Body of pancreas (tissue), 4 donors: ENCODE data around the gene NOB1. TPM values are rescaled to one million over a fixed set of nuclear protein-coding genes. Genes with fewer than 3 reads are reported as not detected.
A peak's percentile ranks its signal among the peaks of the same experiment; 100 is the strongest.

Experiments used
- ATAC-seq: fragments of 150-250 bp; one replicate; pipeline ENCODE4 v1.9.1; 2016
- DNase-seq, 4 donors: peaks; one replicate each; pipeline ENCODE4 v3.0.0-alpha.2; 2019
- H3K27ac ChIP-seq, 4 donors: fragments of 200-600 bp; sonication (generic); 1 replicate in 3 of 4; 2 replicates in 1 of 4; pipeline versions ENCODE4 v1.5.1 to v1.6.1; 2016 to 2019; ENCODE audit warnings: mild to moderate bottlenecking in 1 of 4, mixed read lengths in 1 of 4, moderate library complexity in 1 of 4
- H3K27me3 ChIP-seq, 2 donors: fragments of 200-600 bp; sonication (generic); one replicate each; pipeline ENCODE4 v1.6.0; 2016; ENCODE audit warnings: mild to moderate bottlenecking in 1 of 2
- H3K36me3 ChIP-seq, 2 donors: fragments of 200-600 bp; sonication (generic); replicated peaks in 1 of 2; 2 replicates each; pipeline ENCODE4 v1.5.1; 2016; ENCODE audit warnings: low read depth in 2 of 2; ENCODE audit not compliant: insufficient read depth in 1 of 2
- H3K4me1 ChIP-seq: fragments of 200-600 bp; sonication (generic); one replicate; pipeline ENCODE4 v1.6.0; 2016
- H3K4me3 ChIP-seq, 2 donors: fragments of 200-600 bp; sonication (generic); 1 replicate in 1 of 2; 2 replicates in 1 of 2; pipeline ENCODE4 v1.5.1; 2016 to 2019
- H3K9me3 ChIP-seq, 3 donors: fragments of 200-600 bp; sonication (generic); 1 replicate in 2 of 3; 2 replicates in 1 of 3; pipeline ENCODE4 v1.5.1; 2016
- POLR2A ChIP-seq, 3 donors: fragments of 450-650 bp; IDR thresholded peaks; one replicate each; pipeline ENCODE4 v1.6.1; 2016; ENCODE audit warnings: antibody characterized with exemption in 3 of 3, mild to moderate bottlenecking in 2 of 3
- WGBS, 2 donors: methylation state at CpG; one replicate each; pipeline ENCODE4 v1.1.5; 2017; 5-methylcytosine and 5-hydroxymethylcytosine counted together
- intact Hi-C: fragments of 100-400 bp; cut with DNase I; formaldehyde crosslinking; loops from one replicate; pipeline ENCODE4 v1.15.1; 2023
- total RNA-seq, 2 donors: library from RNA; depleted of rRNA; stranded (reverse); fragments of >200 nt; gene quantifications; one replicate each; pipeline ENCODE4 v1.1.0, GENCODE V29; 2016
- TF ChIP-seq, protein P1 (sequence below), 7 experiments: fragments of 450-650 bp in 4 of 7; fragments of 200-600 bp in 3 of 7; sonication (generic) in 3 of 7; IDR thresholded peaks; one replicate each; pipeline ENCODE4 v1.5.1; 2016 to 2019; ENCODE audit warnings: antibody characterized with exemption in 7 of 7

NOB1 gene
- total RNA-seq, result 10 to 100 TPM; 28.0 to 69.0 TPM

DNA sequence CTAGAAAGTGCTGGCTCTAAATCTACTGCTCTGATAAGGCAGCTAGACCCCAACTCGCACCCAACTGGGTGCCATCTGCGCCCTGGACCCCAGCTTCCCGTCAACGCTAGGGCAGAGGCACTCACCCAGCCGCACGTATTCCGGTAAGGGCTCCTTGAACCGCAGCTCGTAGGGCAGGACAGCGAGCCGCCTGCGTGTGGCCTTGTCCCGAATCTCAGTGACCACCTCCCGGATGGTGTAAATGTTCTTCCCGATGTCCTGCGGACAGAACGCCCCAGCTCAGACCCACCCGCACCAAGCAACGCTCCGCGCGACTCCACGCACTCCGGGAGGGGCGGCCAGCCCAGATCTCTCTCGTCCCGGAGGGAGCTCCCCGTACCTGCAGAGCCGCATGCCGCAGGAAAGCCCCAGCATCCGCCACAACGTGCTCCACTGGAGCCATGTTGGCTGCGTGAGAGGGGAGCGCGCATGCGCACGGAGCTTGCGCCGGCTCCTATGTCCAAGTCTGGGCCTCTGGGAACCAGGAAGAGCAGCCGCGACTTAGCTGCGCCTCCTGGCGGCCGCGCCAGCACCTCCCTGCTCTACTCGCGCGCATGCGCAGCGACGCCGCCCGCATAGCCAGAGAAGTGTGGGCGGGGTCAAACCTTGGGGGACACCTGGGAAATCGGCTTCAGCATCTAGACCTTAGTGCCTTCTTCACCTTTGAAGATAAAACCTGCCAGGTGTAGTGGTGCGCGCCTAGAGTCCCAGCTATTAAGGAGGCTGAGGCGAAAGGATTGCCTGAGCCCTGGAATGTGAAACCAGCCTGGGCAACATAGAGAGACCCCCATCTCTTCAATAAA is at the start of gene NOB1:
Gene NOB1 (minus strand): TSS at position 458 of the 842 bp plus-strand sequence. CDS start 16 bp downstream, at position 442.
- peak within 1 kb of the TSS; percentile 51 to 79 (median 69) for H3K27ac ChIP-seq

DNA sequence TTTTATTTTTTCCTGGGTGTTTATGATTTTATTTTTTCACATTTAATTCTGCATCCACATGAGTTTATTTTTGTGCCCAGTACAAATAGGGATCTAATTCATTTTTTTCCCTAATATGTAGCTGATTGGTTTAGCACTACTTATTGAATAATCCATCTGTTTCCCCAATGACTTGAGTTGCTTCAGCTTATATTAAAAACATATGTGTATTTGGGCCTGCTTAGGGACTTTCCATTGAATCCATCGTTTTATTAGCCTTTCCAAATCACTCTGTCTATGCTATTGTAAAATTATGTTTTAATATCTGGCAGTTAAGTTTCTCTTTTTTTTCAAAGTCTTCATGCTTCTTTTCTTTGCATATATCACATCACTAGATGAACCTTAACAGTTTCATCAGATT is 49.6 kb upstream of the NOB1 start:
- WGBS, 2 donors, result 58 to 67% methylated on average over 1 of the region's 1 CpG
- intact Hi-C loops, result no loop called here
- TF ChIP-seq, protein P1, sequence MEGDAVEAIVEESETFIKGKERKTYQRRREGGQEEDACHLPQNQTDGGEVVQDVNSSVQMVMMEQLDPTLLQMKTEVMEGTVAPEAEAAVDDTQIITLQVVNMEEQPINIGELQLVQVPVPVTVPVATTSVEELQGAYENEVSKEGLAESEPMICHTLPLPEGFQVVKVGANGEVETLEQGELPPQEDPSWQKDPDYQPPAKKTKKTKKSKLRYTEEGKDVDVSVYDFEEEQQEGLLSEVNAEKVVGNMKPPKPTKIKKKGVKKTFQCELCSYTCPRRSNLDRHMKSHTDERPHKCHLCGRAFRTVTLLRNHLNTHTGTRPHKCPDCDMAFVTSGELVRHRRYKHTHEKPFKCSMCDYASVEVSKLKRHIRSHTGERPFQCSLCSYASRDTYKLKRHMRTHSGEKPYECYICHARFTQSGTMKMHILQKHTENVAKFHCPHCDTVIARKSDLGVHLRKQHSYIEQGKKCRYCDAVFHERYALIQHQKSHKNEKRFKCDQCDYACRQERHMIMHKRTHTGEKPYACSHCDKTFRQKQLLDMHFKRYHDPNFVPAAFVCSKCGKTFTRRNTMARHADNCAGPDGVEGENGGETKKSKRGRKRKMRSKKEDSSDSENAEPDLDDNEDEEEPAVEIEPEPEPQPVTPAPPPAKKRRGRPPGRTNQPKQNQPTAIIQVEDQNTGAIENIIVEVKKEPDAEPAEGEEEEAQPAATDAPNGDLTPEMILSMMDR (IDR thresholded peaks at IDR 0.05), result no peak
- no peak for TF ChIP-seq POLR2A (IDR thresholded peaks at IDR 0.05)
- DNase-seq, result no peak
- no peaks in the 10 kb centered on the region for H3K9me3 ChIP-seq
- H3K27ac ChIP-seq, result no peak overlapping the region
- no peaks in the 10 kb centered on the region for H3K4me1 ChIP-seq
- ATAC-seq, result no peak
- no peaks in the 10 kb centered on the region for H3K27me3 ChIP-seq
- H3K4me3 ChIP-seq, result no peak overlapping the region
- peaks cover 0 to 2% of the 10 kb centered on the region in 2 donors for H3K36me3 ChIP-seq

More for the DNA sequence above, at the start of gene NOB1:
- intact Hi-C loops, result loop anchor here (5.0 kb wide), 1 partner anchor 47 kb away; no protein-coding TSS in a partner anchor
- no peaks in the 10 kb centered on the region for H3K9me3 ChIP-seq
- peaks cover 24% of the 10 kb centered on the region for H3K4me1 ChIP-seq
- H3K4me3 ChIP-seq, result peak within 1 kb of the TSS; percentile 85 to 96
- no peaks in the 10 kb centered on the region for H3K27me3 ChIP-seq
- TF ChIP-seq POLR2A (IDR thresholded peaks at IDR 0.05), result peak; percentile 22 to 89 (median 82)
- TF ChIP-seq, protein P1 (IDR thresholded peaks at IDR 0.05), result peak; percentile 96 to 100 (median 99)
- peak; percentile 100 for ATAC-seq
- DNase-seq, result peak; percentile 96 to 98 (median 97)
- WGBS, 2 donors, result 0 to 2% methylated on average over 12 to 58 of the region's 58 CpGs
- H3K36me3 ChIP-seq, result peaks cover 0 to 7% of the 10 kb centered on the region in 2 donors

DNA sequence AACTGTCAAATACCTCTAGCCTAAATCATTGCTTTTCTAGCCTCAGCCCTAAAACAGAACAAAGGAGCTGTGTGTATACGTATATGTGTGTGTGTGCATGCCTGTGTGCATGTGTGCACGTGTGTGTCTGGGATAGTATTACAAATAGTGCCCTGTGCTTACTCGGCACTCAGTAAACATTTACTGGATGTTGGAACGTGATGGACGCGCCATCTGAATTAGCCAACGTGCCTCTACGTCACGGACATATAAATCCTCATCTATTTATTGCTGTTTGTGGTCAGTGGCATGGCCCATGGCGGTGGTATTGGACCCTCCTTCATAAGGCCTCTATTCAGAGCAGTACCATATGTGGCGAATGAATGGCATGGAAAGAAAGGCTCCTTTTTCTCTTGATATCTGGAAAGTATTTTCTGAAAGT is 44.9 kb upstream of the NOB1 start:
- 72 to 76% methylated on average over 11 of the region's 11 CpGs for WGBS, 2 donors
- no peaks in the 10 kb centered on the region for H3K9me3 ChIP-seq
- intact Hi-C loops, result no loop called here
- no peak overlapping the region for H3K27ac ChIP-seq
- ATAC-seq (no peak), DNase-seq (no peak)
- H3K4me1 ChIP-seq, result peaks cover 13% of the 10 kb centered on the region
- TF ChIP-seq, protein P1 (IDR thresholded peaks at IDR 0.05), result no peak
- TF ChIP-seq POLR2A (IDR thresholded peaks at IDR 0.05), result no peak
- H3K4me3 ChIP-seq, result no peak overlapping the region
- H3K36me3 ChIP-seq, result peaks cover 0 to 6% of the 10 kb centered on the region in 2 donors
- H3K27me3 ChIP-seq, result no peaks in the 10 kb centered on the region

DNA sequence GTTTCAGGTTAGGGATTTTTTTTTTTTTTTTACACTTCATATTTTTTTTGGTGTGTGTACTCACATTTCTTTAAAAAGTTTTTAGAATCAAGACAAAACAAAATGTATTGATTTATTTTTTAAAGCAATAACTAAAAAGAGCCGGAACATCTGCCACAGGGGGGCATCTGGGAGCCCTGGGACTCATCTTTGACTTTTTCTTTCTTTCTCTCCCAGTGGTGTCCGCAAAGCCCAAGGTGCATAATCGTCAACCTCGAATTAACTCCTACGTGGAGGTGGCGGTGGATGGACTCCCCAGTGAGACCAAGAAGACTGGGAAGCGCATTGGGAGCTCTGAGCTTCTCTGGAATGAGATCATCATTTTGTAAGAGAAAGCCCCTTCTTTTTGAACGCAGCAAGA is 43.7 kb upstream of the NOB1 start:
- no peak for ATAC-seq
- Histone ChIP-seq H3K4me1 (peaks cover 13% of the 10 kb centered on the region), H3K4me3 (no peak overlapping the region), H3K27me3 (no peaks in the 10 kb centered on the region), H3K9me3 (no peaks in the 10 kb centered on the region), H3K36me3 (peaks cover 0 to 3% of the 10 kb centered on the region in 2 donors), H3K27ac (no peak overlapping the region)
- TF ChIP-seq, protein P1 (IDR thresholded peaks at IDR 0.05), result peak in 6 of 7 experiments; percentile 5 to 50 (median 34)
- no peak for TF ChIP-seq POLR2A (IDR thresholded peaks at IDR 0.05)
- peak in 3 of 4 donors; percentile 29 to 39 (median 31) for DNase-seq
- WGBS, 2 donors, result 34 to 45% methylated on average over 8 of the region's 8 CpGs
- intact Hi-C loops, result no loop called here
